Right renal cortex interstitium (tissue), 3 donors: ENCODE data around the gene OR56A3. TPM values are rescaled to one million over a fixed set of nuclear protein-coding genes. Genes with fewer than 3 reads are reported as not detected.
"Not testable (repeated sequence)": the region's sequence is repeated elsewhere in the genome, so short reads cannot be mapped to it uniquely, and the experiment has no call there.

Source experiments
- DNase-seq, 3 donors: peaks; one replicate each; pipeline ENCODE4 v3.0.0-alpha.2; 2013; ENCODE audit warnings: low read depth in 3 of 3, low spot score in 2 of 3
- polyA plus RNA-seq, 3 donors: library from polyadenylated mRNA; unstranded; fragments of 120-200 nt; gene quantifications; one replicate each; pipeline ENCODE4 v1.2.1, GENCODE V29; 2013; ENCODE audit not compliant: insufficient read length in 3 of 3

OR56A3 gene
- not detected for polyA plus RNA-seq

- DNase-seq = no peak
Observed at GRCh38 chr11:5941951-5942350, at the start of gene OR56A3. TSS of gene OR56A3 (plus strand) at chr11:5942251. CDS start at chr11:5947347, 5,096 bp downstream.

- no peak for DNase-seq
Observed at GRCh38 chr11:5892908-5893307, 49.1 kb upstream of the OR56A3 start, which contains the start of gene OR52E5. TSS of gene OR52E5 (plus strand) at chr11:5893208. CDS start at chr11:5900777, 7,569 bp downstream.

- no peak for DNase-seq
Observed at GRCh38 chr11:5899534-5899933, 42.5 kb upstream of the OR56A3 start.

DNA sequence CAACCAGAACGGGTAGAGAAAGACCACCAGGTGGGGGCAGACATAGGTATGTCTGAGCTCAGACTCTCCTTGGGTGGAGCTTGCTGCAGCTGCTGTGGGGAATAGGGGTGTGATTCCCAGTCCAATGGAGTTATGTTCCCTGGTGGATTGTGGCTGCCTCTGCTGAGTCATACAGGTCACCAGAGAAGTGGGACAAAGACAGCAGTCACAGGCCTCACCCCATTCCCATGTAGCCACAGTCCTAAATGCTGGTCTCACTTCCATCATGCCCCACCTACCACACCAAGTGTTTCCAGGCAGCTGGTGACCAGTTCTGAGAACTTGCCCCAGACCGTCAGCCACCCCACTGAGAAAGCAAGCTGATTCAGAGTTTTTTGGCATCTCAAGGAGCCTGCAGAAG lies 31.5 kb upstream of the OR56A3 start:
- no peak for DNase-seq

GRCh38 chr11:5922749-5923426 lies 19.2 kb upstream of the OR56A3 start:
- DNase-seq = no peak

GRCh38 chr11:5923427-5923776 lies 18.6 kb upstream of the OR56A3 start:
- no peak for DNase-seq

DNA sequence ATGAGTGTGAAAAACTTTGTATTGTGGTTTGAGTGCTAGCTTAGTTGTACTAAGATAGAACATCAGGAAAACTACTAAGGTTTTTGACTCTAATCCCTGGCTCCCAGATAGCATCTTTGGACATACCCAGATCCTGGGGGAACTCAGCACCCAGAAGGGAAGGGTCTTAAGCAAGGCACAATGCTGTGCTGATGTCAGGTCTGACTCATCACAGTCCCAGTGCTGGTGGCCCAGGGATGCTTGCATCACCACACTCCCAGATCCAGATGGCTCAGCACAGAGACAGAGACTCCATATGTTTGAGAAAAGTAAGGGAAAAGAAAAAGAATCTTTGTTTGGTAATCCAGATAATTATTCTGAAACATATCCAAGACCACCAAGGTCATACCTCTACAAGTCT lies 18.3 kb upstream of the OR56A3 start:
- no peak for DNase-seq

GRCh38 chr11:5928271-5928670 lies 13.8 kb upstream of the OR56A3 start:
- no peak for DNase-seq

DNA sequence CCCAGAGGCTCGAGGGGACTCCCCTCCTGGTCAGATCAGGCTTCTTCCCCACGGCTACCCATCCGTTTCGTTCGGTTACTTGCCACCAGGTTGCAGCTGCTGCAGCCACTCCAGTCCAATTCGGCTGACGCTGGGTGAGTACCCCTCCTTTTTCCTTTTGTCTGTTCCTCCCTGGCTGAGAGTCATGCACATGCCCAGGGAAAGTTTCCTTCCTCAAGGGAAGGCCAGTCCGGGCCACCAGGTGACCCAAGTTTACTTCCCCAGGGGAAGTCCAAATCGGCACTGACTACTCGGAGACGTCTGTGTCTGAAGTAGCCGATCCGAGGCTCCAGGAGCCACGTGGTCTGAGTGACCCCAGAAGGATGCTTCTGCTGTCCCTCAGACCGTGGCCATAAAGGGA lies 13.2 kb upstream of the OR56A3 start:
- no peak for DNase-seq

GRCh38 chr11:5929571-5930368 lies 12.3 kb upstream of the OR56A3 start:
- DNase-seq = no peak

DNA sequence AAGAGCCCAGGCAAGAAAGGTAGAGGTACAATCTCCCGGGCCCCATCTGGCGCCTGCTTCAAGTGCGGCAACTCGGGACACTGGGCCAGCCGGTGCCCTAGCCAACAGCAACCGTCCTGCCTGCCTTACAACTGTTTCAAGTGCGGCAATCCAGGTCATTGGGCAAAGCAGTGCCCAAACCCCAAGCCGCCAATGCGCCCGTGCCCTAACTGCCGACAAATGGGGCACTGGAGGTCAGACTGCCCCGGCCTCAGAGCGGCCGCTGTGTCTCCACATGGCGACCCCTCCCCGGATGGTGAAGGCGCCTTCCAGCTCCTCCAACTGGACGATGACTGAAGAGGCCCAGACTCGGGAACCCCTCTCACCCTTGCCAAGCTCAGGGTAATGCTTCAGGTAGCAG lies 11.4 kb upstream of the OR56A3 start:
- DNase-seq = no peak

DNA sequence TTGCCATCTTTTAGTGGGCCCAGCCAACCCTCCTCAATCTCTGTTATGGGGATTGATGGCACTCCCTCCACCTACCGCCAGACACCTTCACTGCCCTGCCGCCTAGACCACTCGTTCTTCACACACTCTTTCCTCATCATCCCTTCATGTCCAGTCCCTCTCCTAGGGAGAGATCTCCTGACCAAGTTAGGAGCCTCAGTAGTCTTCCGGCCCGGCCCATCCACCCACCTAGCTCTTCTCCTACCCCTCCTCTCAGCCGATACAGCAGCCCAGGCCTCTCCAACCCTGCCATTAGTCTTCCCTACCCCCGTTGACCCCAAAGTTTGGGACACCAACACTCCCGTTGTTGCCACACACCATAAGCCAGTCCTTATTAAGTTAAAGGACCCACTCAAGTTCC lies 11.0 kb upstream of the OR56A3 start:
- no peak for DNase-seq

GRCh38 chr11:5932671-5933070 lies 9.4 kb upstream of the OR56A3 start:
- no peak for DNase-seq

GRCh38 chr11:5933116-5933515 lies 8.9 kb upstream of the OR56A3 start:
- no peak for DNase-seq

- no peak for DNase-seq
Observed at GRCh38 chr11:5937868-5938602, 4.0 kb upstream of the OR56A3 start.

DNA sequence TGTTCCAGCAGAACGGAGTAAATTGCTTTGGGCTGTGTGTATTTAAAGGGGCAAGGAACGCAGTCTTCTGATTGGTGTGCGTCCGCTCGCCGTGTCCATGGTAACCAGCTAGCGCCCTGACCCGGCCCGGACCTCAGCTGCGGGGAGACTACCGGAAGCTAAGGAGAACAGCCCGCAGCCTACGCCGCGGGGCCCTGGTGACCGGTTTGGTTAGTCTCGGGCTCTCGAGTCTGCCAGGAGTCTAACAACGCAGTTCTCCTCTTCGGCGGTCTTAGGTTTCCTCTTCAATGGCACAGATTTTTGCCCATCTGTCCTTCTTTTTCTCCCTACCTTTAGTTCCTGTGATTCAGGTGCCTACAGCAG lies 3.5 kb upstream of the OR56A3 start:
- no peak for DNase-seq

GRCh38 chr11:5940748-5941147 lies 1.3 kb upstream of the OR56A3 start:
- no peak for DNase-seq

GRCh38 chr11:5955586-5955985 lies 13.5 kb downstream of the OR56A3 start:
- no peak for DNase-seq

DNA sequence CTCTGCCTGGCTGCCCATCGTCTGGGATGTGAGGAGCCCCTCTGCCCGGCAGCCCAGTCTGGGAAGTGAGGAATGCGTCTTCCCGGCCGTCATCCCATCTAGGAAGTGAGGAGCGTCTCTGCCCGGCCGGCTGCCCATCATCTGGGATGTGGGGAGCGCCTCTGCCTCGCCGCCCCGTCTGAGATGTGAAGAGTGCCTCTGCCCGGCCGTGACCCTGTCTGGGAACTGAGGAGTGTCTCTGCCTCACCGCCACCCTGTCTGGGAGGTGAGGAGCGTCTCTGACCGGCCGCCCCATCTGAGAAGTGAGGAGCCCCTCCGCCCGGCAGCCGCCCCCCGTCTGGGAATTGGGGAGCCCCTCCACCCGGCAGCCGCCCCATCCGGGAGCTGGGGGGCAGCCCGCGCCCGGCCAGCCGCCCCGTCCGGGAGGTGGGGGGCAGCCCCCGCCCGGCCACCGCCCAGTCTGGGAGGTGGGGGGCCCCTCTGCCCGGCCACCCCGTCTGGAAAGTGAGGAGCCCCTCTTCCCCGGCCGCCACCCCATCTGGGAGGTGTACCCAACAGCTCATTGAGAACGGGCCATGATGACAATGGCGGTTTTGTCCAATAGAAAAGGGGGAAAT lies 18.8 kb downstream of the OR56A3 start:
- not testable (repeated sequence) for DNase-seq

- DNase-seq = no peak
Observed at GRCh38 chr11:5966958-5967357, 24.9 kb downstream of the OR56A3 start.

DNA sequence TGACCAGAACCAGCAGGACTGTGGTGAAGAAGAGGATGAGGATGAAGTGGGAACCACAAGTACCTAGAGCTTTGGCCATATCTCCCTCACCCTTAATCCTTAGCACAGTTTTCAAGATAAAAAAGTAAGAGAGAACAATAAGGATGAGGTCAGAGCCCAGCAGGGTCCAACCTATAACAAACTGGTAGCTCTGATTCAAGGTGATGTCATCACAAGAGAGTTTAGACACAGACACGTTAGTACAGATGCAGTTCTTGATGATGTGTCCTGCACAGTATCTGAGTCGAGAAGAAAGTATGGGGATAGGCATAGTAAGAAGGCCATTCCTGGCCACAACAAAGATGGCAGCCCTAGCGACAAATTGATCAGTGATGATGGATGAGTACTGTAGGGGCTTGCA lies 25.7 kb downstream of the OR56A3 start:
- no peak for DNase-seq
